Measurements from ENCODE around the gene MCM7.
A peak's percentile ranks its signal among the peaks of the same experiment; 100 is the strongest.

MCM7 gene

GRCh38 chr7:100065452-100066186 is 35.6 kb downstream of the MCM7 start:
- H3K4me3 ChIP-seq (ENCODE audit: low read depth, low read length): no peak overlapping the region
- peak; percentile 68 for DNase-seq (ENCODE audit: low read depth)
- no peak for TF ChIP-seq CTCF (conservative IDR thresholded peaks at IDR 0.05; ENCODE audit: low read depth, low read length)

- no peak for TF ChIP-seq CTCF (conservative IDR thresholded peaks at IDR 0.05; ENCODE audit: low read depth, low read length)
- no peak for DNase-seq (ENCODE audit: low read depth)
- H3K4me3 ChIP-seq (ENCODE audit: low read depth, low read length): no peak overlapping the region
Measured at GRCh38 chr7:100064162-100064561, 37.0 kb downstream of the MCM7 start.

DNA sequence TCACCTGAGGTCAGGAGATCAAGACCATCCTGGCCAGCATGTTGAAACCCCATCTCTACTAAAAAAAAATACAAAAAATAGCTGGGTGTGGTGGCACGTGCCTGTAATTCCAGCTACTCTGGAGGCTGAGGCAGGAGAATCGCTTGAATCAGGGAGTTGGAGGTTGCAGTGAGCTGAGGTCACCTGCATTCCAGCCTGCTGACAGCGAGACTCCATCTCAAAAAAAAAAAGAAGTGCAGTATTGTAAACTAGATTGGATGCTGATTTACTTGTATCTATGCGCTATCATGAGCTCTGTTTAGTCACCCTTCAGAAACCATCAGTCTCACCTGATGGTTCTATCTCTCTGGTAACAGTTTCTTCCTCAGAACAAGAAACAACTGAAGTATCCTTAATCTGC is 37.8 kb downstream of the MCM7 start:
- DNase-seq (ENCODE audit: low read depth): no peak
- no peak overlapping the region for H3K4me3 ChIP-seq (ENCODE audit: low read depth, low read length)
- TF ChIP-seq CTCF (conservative IDR thresholded peaks at IDR 0.05; ENCODE audit: low read depth, low read length): no peak

- no peak for DNase-seq (ENCODE audit: low read depth)
- TF ChIP-seq CTCF (conservative IDR thresholded peaks at IDR 0.05; ENCODE audit: low read depth, low read length): no peak
- no peak overlapping the region for H3K4me3 ChIP-seq (ENCODE audit: low read depth, low read length)
Measured at GRCh38 chr7:100061518-100062193, 39.5 kb downstream of the MCM7 start.

- no peak overlapping the region for H3K4me3 ChIP-seq (ENCODE audit: low read depth, low read length)
- no peak for TF ChIP-seq CTCF (conservative IDR thresholded peaks at IDR 0.05; ENCODE audit: low read depth, low read length)
- DNase-seq (ENCODE audit: low read depth): no peak
Measured at GRCh38 chr7:100059251-100059739, 41.9 kb downstream of the MCM7 start.

GRCh38 chr7:100057006-100057405 is 44.2 kb downstream of the MCM7 start:
- DNase-seq (ENCODE audit: low read depth): no peak
- no peak overlapping the region for H3K4me3 ChIP-seq (ENCODE audit: low read depth, low read length)
- TF ChIP-seq CTCF (conservative IDR thresholded peaks at IDR 0.05; ENCODE audit: low read depth, low read length): no peak
